ENCODE results near the gene AP1AR. TPM values are rescaled to one million over a fixed set of nuclear protein-coding genes. Genes with fewer than 3 reads are reported as not detected.

Gene AP1AR
- total and polyA plus RNA-seq, 8 donors: 4.5 to 11.4 (median 8.0) TPM

DNA sequence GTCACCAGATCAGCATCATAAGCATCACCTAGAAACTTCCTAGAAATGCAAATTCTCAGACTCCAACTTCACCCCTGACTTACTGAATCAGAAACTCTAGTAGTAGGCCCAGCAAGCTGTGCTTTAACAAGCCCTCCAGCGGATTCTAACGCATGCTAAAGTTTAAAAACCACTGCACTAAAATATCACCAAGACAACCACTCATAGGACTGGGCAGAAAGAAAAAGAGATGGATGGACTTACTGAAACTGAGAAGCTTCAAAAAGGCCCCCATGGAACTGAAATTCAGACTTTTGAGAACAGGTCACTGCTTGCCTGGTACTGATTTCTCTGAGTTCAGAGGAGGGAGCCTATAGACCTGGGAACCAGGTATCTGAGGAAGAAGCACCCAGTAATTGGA, 46.3 kb upstream of the AP1AR start:
- Histone ChIP-seq H3K4me3 (no peak overlapping the region), H3K4me1 (no peaks in the 10 kb centered on the region), H3K27me3 (no peaks in the 10 kb centered on the region), H3K9me3 (no peaks in the 10 kb centered on the region), H3K36me3 (no peaks in the 10 kb centered on the region), H3K27ac (no peak overlapping the region)
- TF ChIP-seq, protein P1, sequence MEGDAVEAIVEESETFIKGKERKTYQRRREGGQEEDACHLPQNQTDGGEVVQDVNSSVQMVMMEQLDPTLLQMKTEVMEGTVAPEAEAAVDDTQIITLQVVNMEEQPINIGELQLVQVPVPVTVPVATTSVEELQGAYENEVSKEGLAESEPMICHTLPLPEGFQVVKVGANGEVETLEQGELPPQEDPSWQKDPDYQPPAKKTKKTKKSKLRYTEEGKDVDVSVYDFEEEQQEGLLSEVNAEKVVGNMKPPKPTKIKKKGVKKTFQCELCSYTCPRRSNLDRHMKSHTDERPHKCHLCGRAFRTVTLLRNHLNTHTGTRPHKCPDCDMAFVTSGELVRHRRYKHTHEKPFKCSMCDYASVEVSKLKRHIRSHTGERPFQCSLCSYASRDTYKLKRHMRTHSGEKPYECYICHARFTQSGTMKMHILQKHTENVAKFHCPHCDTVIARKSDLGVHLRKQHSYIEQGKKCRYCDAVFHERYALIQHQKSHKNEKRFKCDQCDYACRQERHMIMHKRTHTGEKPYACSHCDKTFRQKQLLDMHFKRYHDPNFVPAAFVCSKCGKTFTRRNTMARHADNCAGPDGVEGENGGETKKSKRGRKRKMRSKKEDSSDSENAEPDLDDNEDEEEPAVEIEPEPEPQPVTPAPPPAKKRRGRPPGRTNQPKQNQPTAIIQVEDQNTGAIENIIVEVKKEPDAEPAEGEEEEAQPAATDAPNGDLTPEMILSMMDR (IDR thresholded peaks at IDR 0.05): no peak
- intact Hi-C loops (cut with DNase I): no loop called here
- FAIRE-seq (no peak), ATAC-seq (no peak), DNase-seq (no peak)
- WGBS, 2 donors: 91 to 96% methylated on average over 2 of the region's 2 CpGs

DNA sequence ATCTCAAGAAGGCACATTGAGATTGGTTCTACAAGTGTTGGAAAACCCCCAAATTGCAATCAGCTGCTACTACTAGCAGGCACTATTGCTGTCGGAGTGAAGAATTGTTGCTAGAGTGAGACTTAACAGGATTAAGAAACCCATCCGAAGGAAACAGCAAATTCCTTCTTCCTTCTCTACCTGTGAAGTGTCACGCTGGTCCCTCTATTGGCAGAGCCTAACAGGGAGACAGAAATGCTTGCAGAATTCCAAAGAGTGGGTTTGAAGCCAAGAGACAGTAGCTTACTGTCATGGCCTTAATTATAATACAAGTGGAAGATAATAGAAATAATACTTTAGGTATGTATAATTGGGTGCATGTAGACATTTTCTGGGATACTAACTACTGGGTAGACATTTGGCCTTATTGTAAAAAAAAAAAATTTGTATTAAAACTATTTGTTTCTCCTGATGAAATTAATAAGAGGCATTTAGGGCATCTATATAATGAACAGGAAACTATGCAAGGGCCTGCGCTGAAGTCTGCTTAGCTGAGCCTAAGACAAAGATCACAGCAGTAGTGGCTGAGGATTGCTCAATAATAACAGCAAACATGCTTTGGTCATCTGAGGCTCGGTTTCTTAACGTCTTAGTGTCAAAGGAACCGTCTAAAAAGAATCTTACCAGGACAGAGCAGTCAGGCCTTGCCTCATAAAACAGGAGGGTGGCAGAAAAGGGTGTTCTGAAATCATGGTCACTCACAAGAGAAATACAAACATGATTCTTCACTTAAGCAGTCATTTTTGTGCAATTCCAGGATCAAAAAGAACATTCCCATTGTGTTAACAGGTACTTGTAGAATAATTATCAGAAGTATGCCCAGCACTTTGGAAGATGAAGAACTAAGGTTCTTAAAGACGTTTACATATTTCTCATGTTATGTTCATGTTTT, 45.6 kb upstream of the AP1AR start:
- intact Hi-C loops (cut with DNase I): no loop called here
- no peak for FAIRE-seq
- no peak overlapping the region for H3K27ac ChIP-seq
- no peaks in the 10 kb centered on the region for H3K9me3 ChIP-seq
- H3K4me1 ChIP-seq: no peaks in the 10 kb centered on the region
- no peaks in the 10 kb centered on the region for H3K36me3 ChIP-seq
- H3K4me3 ChIP-seq: no peak overlapping the region
- TF ChIP-seq, protein P1 (IDR thresholded peaks at IDR 0.05): no peak
- no peaks in the 10 kb centered on the region for H3K27me3 ChIP-seq
- ATAC-seq: no peak
- WGBS, 2 donors: 68 to 81% methylated on average over 8 of the region's 8 CpGs
- DNase-seq: no peak

DNA sequence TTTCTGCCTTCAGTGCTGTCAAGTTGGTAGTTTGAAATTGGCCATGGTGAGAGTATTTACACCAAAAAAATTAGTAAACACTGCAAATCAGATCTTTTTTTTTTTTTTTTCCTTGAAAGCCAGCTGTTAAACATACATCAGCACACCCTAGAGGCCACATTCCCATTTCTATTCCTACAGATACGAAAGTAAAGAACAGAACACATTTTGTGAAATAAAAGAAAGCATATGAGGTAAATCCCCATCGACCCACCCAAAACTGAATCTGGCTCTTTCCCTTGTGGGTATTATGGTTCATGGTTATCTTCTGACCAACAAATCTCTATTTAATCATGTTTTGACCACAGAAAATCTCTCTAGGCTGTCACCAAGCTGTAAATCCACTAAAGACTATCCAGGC, 41.8 kb upstream of the AP1AR start:
- no peak for DNase-seq
- no peak for FAIRE-seq
- Histone ChIP-seq H3K9me3 (no peaks in the 10 kb centered on the region), H3K4me1 (no peaks in the 10 kb centered on the region), H3K27ac (no peak overlapping the region), H3K4me3 (no peak overlapping the region), H3K36me3 (no peaks in the 10 kb centered on the region), H3K27me3 (no peaks in the 10 kb centered on the region)
- WGBS, 2 donors: 53 to 54% methylated on average over 2 of the region's 2 CpGs
- TF ChIP-seq, protein P1 (IDR thresholded peaks at IDR 0.05): no peak
- no peak for ATAC-seq
- intact Hi-C loops (cut with DNase I): no loop called here

DNA sequence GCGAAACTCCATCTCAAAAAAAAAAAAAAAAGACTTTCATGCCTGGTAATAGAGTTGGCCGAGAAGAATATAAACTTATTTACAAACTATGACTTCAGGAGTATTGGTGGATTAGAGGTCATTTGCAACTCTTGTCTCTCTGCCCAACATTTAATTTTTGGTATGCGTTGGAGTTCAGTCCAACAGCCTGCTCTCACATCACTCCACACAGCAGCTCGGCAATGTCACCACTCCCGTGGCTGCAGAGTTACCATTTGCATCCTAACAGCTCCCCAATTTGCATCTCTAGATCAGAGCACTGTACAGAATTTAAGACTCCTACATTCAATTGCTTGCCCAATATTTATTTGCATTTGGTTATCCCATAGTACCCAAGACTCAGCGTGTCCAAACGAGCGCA, 40.9 kb upstream of the AP1AR start:
- Histone ChIP-seq H3K4me1 (no peaks in the 10 kb centered on the region), H3K27ac (no peak overlapping the region), H3K36me3 (no peaks in the 10 kb centered on the region), H3K4me3 (no peak overlapping the region), H3K27me3 (no peaks in the 10 kb centered on the region), H3K9me3 (no peaks in the 10 kb centered on the region)
- WGBS, 2 donors: 89 to 91% methylated on average over 8 of the region's 8 CpGs
- intact Hi-C loops (cut with DNase I): no loop called here
- ATAC-seq (no peak), DNase-seq (no peak), FAIRE-seq (no peak)
- TF ChIP-seq, protein P1 (IDR thresholded peaks at IDR 0.05): no peak

DNA sequence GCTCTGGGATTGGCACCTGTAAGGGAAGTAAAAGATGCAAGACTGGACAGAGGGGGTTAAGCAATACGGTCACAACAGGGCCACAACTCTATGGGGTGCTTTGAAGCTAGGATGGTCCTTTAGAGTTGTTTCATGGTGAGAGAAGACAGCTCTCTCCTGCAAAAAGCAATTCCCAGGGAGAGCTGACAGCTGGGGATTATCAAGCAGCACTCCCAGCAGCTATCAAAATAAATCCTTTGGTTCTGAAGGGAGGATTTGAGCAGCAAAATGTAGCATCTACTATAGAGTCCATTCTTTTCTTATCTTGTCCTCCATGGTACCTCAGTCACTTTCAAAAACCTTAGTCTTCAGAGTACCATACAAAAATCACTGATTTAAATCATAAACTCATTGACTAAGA, 35.1 kb upstream of the AP1AR start:
- no peak for FAIRE-seq

More for the DNA sequence above, 35.1 kb upstream of the AP1AR start:
- DNase-seq (no peak), ATAC-seq (no peak)
- Histone ChIP-seq H3K4me3 (no peak overlapping the region), H3K9me3 (no peaks in the 10 kb centered on the region), H3K27ac (no peak overlapping the region), H3K4me1 (no peaks in the 10 kb centered on the region), H3K36me3 (no peaks in the 10 kb centered on the region), H3K27me3 (no peaks in the 10 kb centered on the region)
- intact Hi-C loops (cut with DNase I): no loop called here
- TF ChIP-seq, protein P1 (IDR thresholded peaks at IDR 0.05): no peak
- WGBS, 2 donors: 64 to 72% methylated on average over 1 of the region's 1 CpG

Measured in pancreas (tissue), 10 donors.